Fibroblast of lung (primary cell): ENCODE results near the gene OTOA.

Source experiments
- CTCF ChIP-seq, 2 donors: IDR thresholded peaks in 1 of 2; conservative IDR thresholded peaks in 1 of 2; 1 replicate in 1 of 2; 2 replicates in 1 of 2; pipeline ENCODE4 v1.5.1; 2011 to 2012; ENCODE audit warnings: low read length in 2 of 2, control low read depth in 1 of 2, inconsistent platforms in 1 of 2, low read depth in 1 of 2, mild to moderate bottlenecking in 1 of 2
- EZH2 ChIP-seq: IDR thresholded peaks from 2 replicates; pipeline ENCODE4 v1.5.1; 2012; ENCODE audit warnings: low read length, control low read depth, mild to moderate bottlenecking; ENCODE audit errors: missing control alignments

DNA sequence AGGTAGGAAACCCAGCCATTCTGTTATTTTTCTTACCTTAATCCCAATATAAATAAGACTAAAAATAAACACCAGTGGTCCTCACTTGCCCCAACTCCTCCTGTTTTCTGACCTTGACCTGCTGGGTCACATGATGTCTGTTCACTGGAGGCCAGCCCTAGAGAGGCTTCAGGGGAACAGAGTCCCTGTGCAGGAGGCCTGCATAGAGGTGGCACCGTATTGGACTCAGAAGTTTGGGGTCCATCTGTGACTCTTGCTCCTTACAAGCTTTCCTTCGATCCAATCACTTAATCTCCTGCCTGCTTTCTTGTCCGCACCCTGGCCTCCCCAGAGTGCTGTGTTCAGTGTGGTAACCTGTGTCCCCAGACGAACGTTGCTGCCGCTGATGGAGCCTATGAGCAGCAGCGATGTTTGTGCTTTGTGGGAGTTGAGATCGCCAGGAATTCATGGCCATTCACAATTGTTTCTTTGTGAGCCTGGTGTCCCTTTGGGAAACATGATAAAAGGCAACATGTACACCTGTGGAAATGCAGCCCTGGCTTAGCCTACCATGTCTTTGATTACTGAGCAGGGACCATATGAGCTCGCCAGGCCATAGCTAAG is 16.1 kb upstream of the OTOA start:
- TF ChIP-seq CTCF (conservative IDR thresholded peaks at IDR 0.05 in 1 of 2, IDR thresholded peaks at IDR 0.05 in 1 of 2; ENCODE audit: low read depth in 1 of 2, low read length in 2 of 2) = no peak
- no peak for TF ChIP-seq EZH2
